SK-N-SH (cell line): Measurements from ENCODE around the gene POLD3.

ENCODE experiments used
- CHD2 ChIP-seq: fragments of 150-350 bp; IDR thresholded peaks from 2 replicates; pipeline ENCODE4 v1.6.1; 2018; ENCODE audit warnings: low read length; ENCODE audit not compliant: partially characterized antibody
- CTCF ChIP-seq: fragments of 200-600 bp; sonication (generic); IDR thresholded peaks from 2 replicates; pipeline ENCODE4 v1.6.1; 2017; ENCODE audit warnings: antibody characterized with exemption, mild to moderate bottlenecking, moderate library complexity
- GABPA ChIP-seq: IDR thresholded peaks from 2 replicates; pipeline ENCODE4 v1.4.0; 2012; ENCODE audit warnings: low read depth, mild to moderate bottlenecking
- IRF3 ChIP-seq: fragments of 150-350 bp; IDR thresholded peaks from 2 replicates; pipeline ENCODE4 v1.6.1; 2016; ENCODE audit warnings: mild to moderate bottlenecking, low read depth, low read length
- JUND ChIP-seq: IDR thresholded peaks from 2 replicates; pipeline ENCODE4 v1.4.0; 2012
- MAX ChIP-seq: IDR thresholded peaks from 2 replicates; pipeline ENCODE4 v1.4.0; 2012; ENCODE audit warnings: low read depth
- POLR2AphosphoS5 ChIP-seq: IDR thresholded peaks from 2 replicates; pipeline ENCODE4 v1.6.1; 2012; ENCODE audit warnings: low read depth, low read length
- RCOR1 ChIP-seq: fragments of 150-350 bp; IDR thresholded peaks from 2 replicates; pipeline ENCODE4 v1.6.1; 2017; ENCODE audit warnings: antibody characterized with exemption, low read length
- RFX5 ChIP-seq: IDR thresholded peaks from 2 replicates; pipeline ENCODE4 v1.6.1; 2012; ENCODE audit warnings: mild to moderate bottlenecking, improper control_type of control experiment, low read length
- SMC3 ChIP-seq: IDR thresholded peaks from 2 replicates; pipeline ENCODE4 v1.6.1; 2012; ENCODE audit warnings: low read depth, low read length, improper control_type of control experiment
- TAF1 ChIP-seq: IDR thresholded peaks from 2 replicates; pipeline ENCODE4 v1.6.1; 2012; ENCODE audit warnings: low read depth, mild to moderate bottlenecking, low read length, moderate library complexity, borderline replicate concordance
- USF1 ChIP-seq: IDR thresholded peaks from 2 replicates; pipeline ENCODE4 v1.4.0; 2012; ENCODE audit warnings: low read depth, borderline replicate concordance
- YY1 ChIP-seq: IDR thresholded peaks from 2 replicates; pipeline ENCODE4 v1.4.0; 2012; ENCODE audit warnings: low read depth, mild to moderate bottlenecking

GRCh38 chr11:74615311-74615710, 22.9 kb downstream of the POLD3 start:
- no peak for TF ChIP-seq POLR2AphosphoS5
- TF ChIP-seq TAF1, result no peak
- TF ChIP-seq RCOR1, result no peak
- no peak for TF ChIP-seq CTCF
- TF ChIP-seq CHD2, result no peak
- no peak for TF ChIP-seq SMC3
- no peak for TF ChIP-seq USF1
- no peak for TF ChIP-seq GABPA
- no peak for TF ChIP-seq YY1
- TF ChIP-seq IRF3, result no peak
- TF ChIP-seq RFX5, result no peak
- TF ChIP-seq MAX, result no peak
- no peak for TF ChIP-seq JUND
